ENCODE results near the gene INTS11. TPM values are rescaled to one million over a fixed set of nuclear protein-coding genes. Genes with fewer than 3 reads are reported as not detected.

INTS11 gene
- total and polyA plus RNA-seq, 2 donors from 2014 or later, result 73.6 to 100 TPM

- TF ChIP-seq CTCF (IDR thresholded peaks at IDR 0.05; ENCODE audit: borderline replicate concordance, extremely low read depth, insufficient read depth), result no peak
- H3K4me1 ChIP-seq (ENCODE audit: control insufficient read depth in 2 of 3, insufficient read depth in 2 of 3, low read depth in 1 of 3, low read length in 3 of 3), result peaks cover 0 to 15% (median 7%) of the 10 kb centered on the region in 3 donors
- FAIRE-seq, result no peak
- intact Hi-C loops (cut with DNase I), result no loop called here
- no peak overlapping the region for H3K27ac ChIP-seq (ENCODE audit: low read depth in 2 of 2, low read length in 2 of 2)
- H3K4me3 ChIP-seq (ENCODE audit: low read length in 3 of 3), result no peak overlapping the region
- H3K9me3 ChIP-seq (ENCODE audit: control insufficient read depth in 2 of 3, insufficient read depth in 1 of 3, low read length in 3 of 3), result no peaks in the 10 kb centered on the region
- no peak overlapping the region for H3K9ac ChIP-seq (ENCODE audit: low read length in 3 of 3)
- peaks cover 0 to 15% (median 11%) of the 10 kb centered on the region in 3 donors for H3K36me3 ChIP-seq (ENCODE audit: control insufficient read depth in 2 of 3, insufficient read depth in 3 of 3, low read length in 3 of 3)
- DNase-seq, result no peak
- no peaks in the 10 kb centered on the region for H3K27me3 ChIP-seq (ENCODE audit: control insufficient read depth, insufficient read depth, low read length)
These were observed 13.1 kb downstream of the INTS11 start for GRCh38 chr1:1311107-1312104.

- Histone ChIP-seq H3K27ac (ENCODE audit: low read depth in 2 of 2, low read length in 2 of 2) (no peak overlapping the region), H3K36me3 (ENCODE audit: control insufficient read depth in 2 of 3, insufficient read depth in 3 of 3, low read length in 3 of 3) (peaks cover 0 to 15% (median 11%) of the 10 kb centered on the region in 3 donors)
- FAIRE-seq, result no peak
These were observed 13.9 kb downstream of the INTS11 start for GRCh38 chr1:1310476-1311053.

GRCh38 chr1:1310109-1310385 lies 14.4 kb downstream of the INTS11 start:
- DNase-seq, result no peak
- H3K9me3 ChIP-seq (ENCODE audit: control insufficient read depth in 2 of 3, insufficient read depth in 1 of 3, low read length in 3 of 3), result no peaks in the 10 kb centered on the region
- peaks cover 0 to 28% (median 12%) of the 10 kb centered on the region in 3 donors for H3K4me1 ChIP-seq (ENCODE audit: control insufficient read depth in 2 of 3, insufficient read depth in 2 of 3, low read depth in 1 of 3, low read length in 3 of 3)
- peaks cover 0 to 15% (median 11%) of the 10 kb centered on the region in 3 donors for H3K36me3 ChIP-seq (ENCODE audit: control insufficient read depth in 2 of 3, insufficient read depth in 3 of 3, low read length in 3 of 3)
- H3K27ac ChIP-seq (ENCODE audit: low read depth in 2 of 2, low read length in 2 of 2), result no peak overlapping the region
- H3K27me3 ChIP-seq (ENCODE audit: control insufficient read depth, insufficient read depth, low read length), result no peaks in the 10 kb centered on the region
- intact Hi-C loops (cut with DNase I), result no loop called here
- no peak for TF ChIP-seq CTCF (IDR thresholded peaks at IDR 0.05; ENCODE audit: borderline replicate concordance, extremely low read depth, insufficient read depth)
- no peak for FAIRE-seq
- H3K9ac ChIP-seq (ENCODE audit: low read length in 3 of 3), result no peak overlapping the region
- no peak overlapping the region for H3K4me3 ChIP-seq (ENCODE audit: low read length in 3 of 3)

More at GRCh38 chr1:1310476-1311053, 13.9 kb downstream of the INTS11 start:
- Histone ChIP-seq H3K27me3 (ENCODE audit: control insufficient read depth, insufficient read depth, low read length) (no peaks in the 10 kb centered on the region), H3K4me3 (ENCODE audit: low read length in 3 of 3) (no peak overlapping the region), H3K9me3 (ENCODE audit: control insufficient read depth in 2 of 3, insufficient read depth in 1 of 3, low read length in 3 of 3) (no peaks in the 10 kb centered on the region), H3K9ac (ENCODE audit: low read length in 3 of 3) (no peak overlapping the region), H3K4me1 (ENCODE audit: control insufficient read depth in 2 of 3, insufficient read depth in 2 of 3, low read depth in 1 of 3, low read length in 3 of 3) (peaks cover 0 to 23% (median 12%) of the 10 kb centered on the region in 3 donors)
- intact Hi-C loops (cut with DNase I), result no loop called here
- no peak for DNase-seq
- TF ChIP-seq CTCF (IDR thresholded peaks at IDR 0.05; ENCODE audit: borderline replicate concordance, extremely low read depth, insufficient read depth), result no peak
